Ishikawa (cell line): ENCODE data around the gene FGF12.

Experiments
- CEBPB ChIP-seq: IDR thresholded peaks from 2 replicates; pipeline ENCODE4 v1.6.1; 2012
- CREB1 ChIP-seq: IDR thresholded peaks from 2 replicates; pipeline ENCODE4 v1.6.1; 2012; ENCODE audit warnings: low read depth
- EGR1 ChIP-seq: IDR thresholded peaks from 2 replicates; pipeline ENCODE4 v1.6.1; 2012
- EP300 ChIP-seq: IDR thresholded peaks from 2 replicates; pipeline ENCODE4 v1.6.1; 2012; ENCODE audit warnings: borderline replicate concordance
- FOXM1 ChIP-seq: IDR thresholded peaks from 2 replicates; pipeline ENCODE4 v1.6.1; 2012; ENCODE audit warnings: low read depth, borderline replicate concordance
- MAX ChIP-seq: IDR thresholded peaks from 2 replicates; pipeline ENCODE4 v1.6.1; 2012
- NFIC ChIP-seq: IDR thresholded peaks from 2 replicates; pipeline ENCODE4 v1.6.1; 2012
- RAD21 ChIP-seq: IDR thresholded peaks from 2 replicates; pipeline ENCODE4 v1.6.1; 2012; ENCODE audit warnings: low read depth
- REST ChIP-seq: IDR thresholded peaks from 2 replicates; pipeline ENCODE4 v1.6.1; 2012; ENCODE audit warnings: low read depth, mild to moderate bottlenecking
- TAF1 ChIP-seq: IDR thresholded peaks from 2 replicates; pipeline ENCODE4 v1.6.1; 2012; ENCODE audit warnings: low read depth, mild to moderate bottlenecking
- TCF12 ChIP-seq: IDR thresholded peaks from 2 replicates; pipeline ENCODE4 v1.6.1; 2012; ENCODE audit warnings: low read depth
- TEAD4 ChIP-seq: IDR thresholded peaks from 2 replicates; pipeline ENCODE4 v1.6.1; 2012
- YY1 ChIP-seq: IDR thresholded peaks from 2 replicates; pipeline ENCODE4 v1.6.1; 2012; ENCODE audit warnings: low read depth
- ZBTB7A ChIP-seq: IDR thresholded peaks from 2 replicates; pipeline ENCODE4 v1.6.1; 2012; ENCODE audit warnings: low read depth
- TF ChIP-seq, protein P1 (sequence below): IDR thresholded peaks from 2 replicates; pipeline ENCODE4 v1.6.1; 2012

Gene FGF12

DNA sequence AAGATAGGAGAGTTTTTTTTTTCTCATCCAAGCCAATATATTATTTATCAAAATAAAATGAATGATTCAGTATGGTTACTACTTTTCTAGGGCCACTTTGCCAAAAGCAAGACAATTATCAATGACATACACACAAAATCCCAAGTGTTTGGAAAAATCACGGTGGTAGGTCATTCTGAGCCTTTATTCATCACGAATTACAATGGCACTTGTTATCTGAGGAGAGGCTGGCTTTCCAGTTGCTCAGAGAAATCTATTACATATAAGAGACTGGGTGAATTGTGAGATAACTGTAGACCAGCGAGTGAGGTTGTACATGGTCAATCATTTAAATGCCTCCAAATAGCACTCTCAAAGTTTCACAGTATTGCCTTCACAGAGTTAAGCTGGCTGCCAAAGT lies 20.4 kb upstream of the FGF12 start:
- TF ChIP-seq EP300 (no peak), MAX (no peak), TAF1 (no peak), CEBPB (no peak), FOXM1 (no peak), CREB1 (no peak), NFIC (no peak), ZBTB7A (no peak), EGR1 (no peak), TCF12 (no peak), TEAD4 (no peak), RAD21 (no peak), REST (no peak), YY1 (no peak)
- TF ChIP-seq, protein P1, sequence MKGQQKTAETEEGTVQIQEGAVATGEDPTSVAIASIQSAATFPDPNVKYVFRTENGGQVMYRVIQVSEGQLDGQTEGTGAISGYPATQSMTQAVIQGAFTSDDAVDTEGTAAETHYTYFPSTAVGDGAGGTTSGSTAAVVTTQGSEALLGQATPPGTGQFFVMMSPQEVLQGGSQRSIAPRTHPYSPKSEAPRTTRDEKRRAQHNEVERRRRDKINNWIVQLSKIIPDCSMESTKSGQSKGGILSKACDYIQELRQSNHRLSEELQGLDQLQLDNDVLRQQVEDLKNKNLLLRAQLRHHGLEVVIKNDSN, result no peak

- TF ChIP-seq TCF12, result no peak
- no peak for TF ChIP-seq CREB1
- no peak for TF ChIP-seq TEAD4
- no peak for TF ChIP-seq CEBPB
- no peak for TF ChIP-seq EGR1
- TF ChIP-seq YY1, result no peak
- no peak for TF ChIP-seq NFIC
- TF ChIP-seq REST, result no peak
- TF ChIP-seq FOXM1, result no peak
- TF ChIP-seq MAX, result no peak
- TF ChIP-seq, protein P1, result no peak
- no peak for TF ChIP-seq ZBTB7A
- TF ChIP-seq EP300, result no peak
Measured at GRCh38 chr3:192747145-192747544, 19.8 kb upstream of the FGF12 start.

DNA sequence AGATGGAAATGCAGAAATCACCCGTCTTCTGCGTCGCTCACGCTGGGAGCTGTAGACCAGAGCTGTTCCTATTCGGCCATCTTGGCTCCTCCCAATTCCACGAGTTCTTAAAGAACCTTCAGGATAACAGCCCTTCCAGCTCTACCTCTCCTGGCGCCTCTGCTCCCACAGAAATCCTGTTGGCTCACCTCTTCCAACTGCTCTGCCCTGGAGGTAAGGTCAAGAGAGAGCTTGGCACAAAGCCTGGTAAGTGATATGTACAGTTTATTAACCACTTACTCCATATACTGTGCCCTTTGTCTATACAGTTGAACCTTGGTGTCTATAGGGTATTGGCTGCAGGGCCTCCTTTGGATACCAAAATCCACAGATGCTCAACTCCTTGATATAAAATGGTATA lies 17.8 kb upstream of the FGF12 start:
- TF ChIP-seq RAD21 (no peak), CEBPB (no peak), MAX (no peak), EGR1 (no peak), TEAD4 (no peak), CREB1 (no peak), REST (no peak), TAF1 (no peak), NFIC (no peak), ZBTB7A (no peak)

DNA sequence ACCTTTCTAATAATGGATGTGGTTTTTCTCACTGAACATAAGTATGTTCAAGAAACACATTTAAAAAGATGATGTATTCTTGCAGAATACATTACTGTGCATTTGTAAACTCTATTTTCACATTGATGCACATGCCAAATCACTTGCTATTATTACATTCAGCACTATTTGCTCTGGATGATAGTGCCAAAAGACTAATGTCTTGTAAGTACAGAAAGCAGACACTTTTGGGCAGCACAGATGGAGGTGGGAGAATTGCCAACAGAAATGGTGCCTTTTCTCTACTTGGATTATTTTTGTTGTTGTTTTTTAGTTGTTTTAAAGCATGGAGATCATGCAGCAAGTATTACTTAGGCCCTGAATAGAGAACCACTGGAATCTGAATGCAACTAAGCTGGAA lies 10.2 kb upstream of the FGF12 start:
- TF ChIP-seq TEAD4, result no peak
- no peak for TF ChIP-seq CEBPB
- no peak for TF ChIP-seq EGR1
- TF ChIP-seq NFIC, result no peak
- TF ChIP-seq EP300, result no peak
- no peak for TF ChIP-seq TCF12
- no peak for TF ChIP-seq FOXM1
- no peak for TF ChIP-seq TAF1
- no peak for TF ChIP-seq CREB1
- TF ChIP-seq ZBTB7A, result no peak
- no peak for TF ChIP-seq REST
- no peak for TF ChIP-seq YY1
- no peak for TF ChIP-seq RAD21
- no peak for TF ChIP-seq MAX
- TF ChIP-seq, protein P1, result no peak
